NCI-H2196 treated with DMSO at 0.1 percent for 48 hours (cell line): ENCODE results near the gene CFAP100.

Source experiments
- DNase-seq: peaks from one replicate; lab custom pipeline; 2025; ENCODE audit not compliant: unreplicated experiment; lab: John Stamatoyannopoulos, UW

The CFAP100 gene

DNA sequence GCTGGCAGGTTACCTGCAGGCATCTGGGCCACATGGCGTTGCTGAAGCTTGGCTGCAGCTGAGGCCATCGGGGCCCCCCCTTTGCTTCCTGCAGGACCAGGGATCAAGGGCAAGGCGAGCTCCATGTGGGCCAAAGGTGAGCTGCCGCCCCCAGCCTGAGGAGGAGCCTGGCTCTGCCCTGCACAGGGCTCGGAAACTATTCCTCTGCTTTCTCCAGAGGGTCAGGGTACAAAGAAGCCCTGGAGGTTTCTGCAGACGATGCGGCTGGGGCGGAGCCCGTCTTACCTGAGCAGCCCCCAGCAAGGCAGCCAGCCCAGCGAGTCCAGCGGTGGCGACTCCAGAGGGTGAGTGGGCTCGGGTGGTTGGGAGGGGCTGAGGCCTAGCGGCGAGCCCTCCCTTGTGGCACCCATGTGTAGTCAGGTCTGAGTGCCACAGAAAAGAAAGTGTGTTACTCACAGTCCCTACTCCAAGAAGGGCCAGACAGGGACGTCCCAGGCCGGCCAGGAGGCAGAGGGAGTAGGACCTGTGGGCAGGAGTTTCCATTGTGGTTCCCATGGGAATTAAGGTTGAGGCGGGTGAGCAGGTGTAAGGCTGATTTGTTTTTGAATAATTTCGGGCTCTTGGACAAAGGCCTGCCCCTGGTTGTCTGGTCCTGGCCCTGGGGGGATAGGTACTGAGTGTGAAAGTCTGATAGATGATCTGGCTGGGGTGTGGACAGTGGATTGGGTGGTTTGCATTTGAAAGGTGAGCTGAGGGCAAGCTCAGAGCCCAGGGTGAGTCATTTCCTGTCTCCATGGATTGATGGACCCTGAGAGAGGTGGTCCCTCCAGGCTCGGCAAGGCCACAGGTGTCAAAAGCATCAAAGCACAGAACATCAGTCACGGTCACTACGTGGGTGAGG lies 25.4 kb downstream of the CFAP100 start:
- DNase-seq, result no peak

DNA sequence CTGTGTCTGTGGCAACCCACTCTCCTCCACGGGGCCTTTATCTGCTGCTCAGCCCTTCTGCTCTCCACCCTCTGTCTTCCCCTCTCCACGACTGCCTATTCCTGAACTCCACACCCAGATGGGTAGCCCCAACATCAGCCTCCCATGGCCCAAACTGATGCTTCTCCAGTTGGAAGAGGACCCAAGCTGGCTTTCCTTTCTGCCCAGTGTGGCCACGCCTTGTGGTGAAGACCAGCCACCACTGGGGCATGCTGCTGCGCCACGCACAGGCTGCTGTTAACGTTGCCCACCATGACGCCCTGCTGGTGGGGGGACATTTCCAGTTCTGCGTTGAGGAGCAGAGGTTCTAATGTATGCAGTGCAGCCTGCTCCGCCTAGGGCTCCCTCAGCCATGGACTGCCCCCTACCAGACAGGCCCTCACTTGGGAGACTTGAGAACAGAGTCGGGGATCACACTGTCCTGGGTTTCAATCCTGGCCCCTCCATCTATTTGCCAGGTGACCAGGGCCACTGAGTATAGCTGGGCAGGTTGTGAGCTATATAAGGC lies 26.9 kb downstream of the CFAP100 start:
- DNase-seq, result no peak

DNA sequence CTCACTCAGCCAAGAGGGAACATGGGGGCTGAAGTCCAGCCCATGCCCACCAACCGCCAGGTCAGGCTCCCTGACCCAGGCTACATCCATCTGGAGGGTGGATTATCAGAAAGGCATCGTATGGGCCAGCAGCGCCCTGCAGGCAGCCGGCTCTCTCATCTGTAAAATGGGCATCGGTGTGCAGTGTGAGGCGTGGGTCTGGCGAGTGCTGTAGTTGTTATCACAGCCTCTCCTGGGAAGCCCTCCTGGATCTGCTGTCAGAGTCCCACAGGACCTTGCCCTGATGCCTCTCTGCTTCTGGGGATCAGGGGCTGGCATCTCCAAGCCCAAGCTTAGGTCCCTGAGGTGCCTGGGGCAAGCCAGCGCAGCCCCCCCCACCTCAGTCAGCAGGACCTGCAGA lies 27.4 kb downstream of the CFAP100 start:
- DNase-seq, result no peak

DNA sequence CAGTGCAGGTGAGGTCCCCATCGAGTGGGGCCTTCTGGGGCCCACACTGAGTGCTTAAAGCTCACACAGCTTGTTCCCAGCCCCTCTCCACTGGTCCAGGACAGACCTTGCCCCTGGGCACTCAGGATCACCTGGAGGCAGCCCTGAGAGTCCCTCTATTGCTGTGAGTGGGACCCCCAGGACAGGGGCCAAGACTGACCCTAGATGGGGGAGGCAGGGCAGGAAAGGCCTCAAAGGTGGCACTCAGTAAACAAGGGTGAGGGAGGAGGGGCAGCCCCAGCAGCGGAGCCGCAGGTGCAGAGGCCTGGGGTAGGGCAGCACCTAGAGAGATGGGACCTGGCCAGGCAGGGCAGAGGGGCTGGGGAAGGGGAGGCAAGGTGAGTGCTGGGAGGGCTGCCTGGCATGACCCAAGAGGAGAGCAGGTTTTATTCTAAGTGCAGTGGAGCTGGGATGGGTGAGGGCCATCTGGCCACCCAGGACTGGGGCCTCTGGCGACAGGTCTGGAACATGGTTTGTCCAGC lies 27.9 kb downstream of the CFAP100 start:
- no peak for DNase-seq

DNA sequence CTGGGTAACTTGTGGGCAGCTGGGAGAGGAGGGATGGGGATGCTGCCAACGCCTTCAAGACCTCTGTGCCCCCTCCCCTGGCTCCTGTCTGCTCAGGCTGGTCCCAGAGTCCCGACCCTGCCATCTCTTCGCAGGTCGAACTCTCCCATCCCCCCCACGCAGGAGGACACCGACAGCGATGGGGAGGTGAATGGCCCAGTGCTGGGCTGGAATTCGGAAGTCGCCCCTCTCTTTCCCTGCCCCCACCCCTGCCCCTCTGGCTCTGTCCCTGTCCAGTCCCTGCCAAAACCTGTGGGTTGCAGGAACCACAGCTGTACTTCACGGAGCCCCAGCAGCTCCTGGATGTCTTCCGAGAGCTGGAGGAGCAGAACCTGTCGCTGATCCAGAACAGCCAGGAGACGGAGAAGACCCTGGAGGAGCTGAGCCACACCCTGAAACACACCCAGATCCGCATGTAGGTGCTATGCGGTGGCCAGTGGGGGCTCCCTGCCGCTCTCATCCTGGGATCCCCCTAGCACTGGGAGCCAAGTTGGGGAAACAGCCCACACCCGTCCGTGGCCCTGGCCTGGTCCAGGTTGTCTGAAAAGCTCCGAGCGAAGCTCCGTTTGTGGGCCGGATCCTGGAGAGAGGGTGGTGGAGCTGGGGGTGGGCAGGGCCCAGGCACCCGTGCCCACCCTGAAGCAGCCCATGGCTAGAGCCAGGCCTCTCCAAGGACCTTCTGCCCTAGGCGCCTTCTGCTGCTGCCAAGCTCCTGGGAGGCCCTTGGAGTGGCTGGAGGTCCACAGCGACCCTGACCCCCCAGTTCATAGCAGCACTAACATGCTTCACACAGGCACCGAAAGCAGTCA lies 28.7 kb downstream of the CFAP100 start:
- DNase-seq, result peak; percentile 42

DNA sequence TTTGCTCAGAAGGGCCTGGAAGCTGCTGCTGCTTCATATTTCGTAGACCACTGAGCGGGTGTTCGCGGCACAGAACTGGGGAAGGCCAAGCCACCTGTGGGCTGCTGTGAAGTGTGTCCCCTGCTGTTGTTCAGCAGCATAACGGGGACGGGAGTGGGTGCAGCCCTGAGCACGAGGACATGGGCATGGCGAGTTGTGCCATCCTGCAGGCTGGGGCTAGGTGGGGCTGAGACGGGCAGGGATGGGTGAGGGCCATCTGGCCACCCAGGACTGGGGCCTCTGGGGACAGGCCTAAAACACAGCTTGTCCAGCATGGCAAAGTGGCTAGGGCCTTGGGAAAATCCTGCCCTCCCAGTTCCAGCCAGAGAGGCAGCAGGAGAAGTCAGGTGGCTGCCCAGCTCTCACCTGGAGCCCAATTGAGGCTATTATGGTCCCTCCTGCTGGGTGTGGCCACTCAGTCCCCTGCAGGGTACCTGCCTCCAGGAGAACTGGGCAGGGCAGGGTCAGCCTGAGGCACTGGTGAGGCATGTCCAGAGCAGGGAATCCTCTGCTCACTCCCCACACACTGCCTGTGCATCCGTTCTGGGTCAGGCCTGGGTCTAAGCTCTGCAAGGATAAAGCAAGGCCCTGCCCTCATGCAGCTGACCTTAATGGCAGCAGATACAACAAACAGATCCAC lies 29.5 kb downstream of the CFAP100 start:
- no peak for DNase-seq

DNA sequence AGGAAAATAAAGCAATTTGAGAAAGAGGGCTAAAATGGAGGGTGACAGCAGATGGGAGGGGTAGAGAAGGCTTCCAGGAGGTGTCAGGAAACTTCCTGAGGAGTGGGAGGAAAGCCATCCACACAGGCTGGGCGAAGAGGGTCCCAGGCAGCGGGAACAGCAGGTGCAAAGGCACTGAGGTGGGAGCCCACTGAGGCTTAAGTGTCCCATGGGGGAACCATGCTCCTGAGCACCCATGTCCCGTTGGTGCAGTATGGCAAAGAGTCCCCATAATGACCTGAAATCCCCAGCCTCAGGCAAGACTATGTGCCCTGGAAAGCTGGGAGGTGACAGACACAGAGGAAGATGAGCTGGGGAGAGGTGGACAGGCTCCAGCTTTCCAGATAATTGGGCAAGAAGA lies 30.0 kb downstream of the CFAP100 start:
- DNase-seq, result no peak

DNA sequence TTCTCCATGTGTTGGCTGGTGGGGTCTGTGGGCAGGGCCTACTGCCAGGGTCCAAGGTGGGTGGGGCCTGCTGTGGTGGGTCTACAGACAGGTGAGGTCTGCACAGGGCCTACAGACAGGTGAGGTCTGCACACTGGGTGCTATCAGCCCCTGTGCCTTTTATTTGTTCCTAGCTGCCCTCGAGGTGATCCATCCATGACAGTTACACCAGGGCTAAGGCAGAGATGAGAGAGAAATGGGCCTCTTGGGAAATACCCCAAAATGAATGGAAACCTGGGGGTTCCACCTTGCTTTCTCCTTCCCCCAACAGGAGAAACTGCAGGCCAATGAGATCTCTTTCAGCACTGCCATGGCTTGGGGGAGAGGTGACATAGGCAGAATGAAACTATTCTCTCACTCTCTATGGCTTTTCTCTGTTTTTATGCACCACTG lies 36.4 kb downstream of the CFAP100 start:
- DNase-seq, result no peak

DNA sequence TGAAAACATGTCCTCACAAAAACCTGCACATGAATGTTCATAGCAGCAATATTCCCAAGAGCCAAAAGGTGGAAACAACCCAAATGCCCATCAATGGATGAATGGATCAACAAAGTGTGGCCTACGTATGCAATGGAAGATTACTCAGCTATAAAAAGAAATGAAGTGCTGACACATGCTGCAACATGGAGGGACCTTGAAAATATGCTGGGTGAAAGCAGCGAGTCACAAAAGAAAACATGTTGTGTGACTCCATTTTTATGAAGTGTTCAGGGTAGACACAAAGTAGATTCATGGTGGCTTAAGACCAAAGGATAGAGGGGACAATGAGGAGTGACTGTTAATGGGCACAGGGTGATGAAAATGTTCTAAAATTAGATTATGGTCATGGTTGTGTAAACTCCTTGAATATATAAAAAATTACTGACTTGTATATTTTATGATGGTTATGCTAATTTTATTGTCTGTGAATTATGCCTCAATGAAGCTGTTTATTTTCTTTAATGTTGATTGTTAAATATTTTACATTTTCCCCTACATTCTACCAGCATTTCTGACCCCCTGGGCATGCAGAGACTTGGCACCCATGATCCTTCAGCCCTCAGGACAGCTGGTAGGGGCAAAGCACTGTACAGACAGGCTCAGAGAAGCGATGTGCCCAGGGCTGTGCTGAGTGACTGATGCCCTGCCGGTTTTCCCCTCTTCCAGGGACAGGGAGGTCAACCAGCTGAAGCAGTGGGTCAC lies 37.8 kb downstream of the CFAP100 start:
- DNase-seq, result no peak

DNA sequence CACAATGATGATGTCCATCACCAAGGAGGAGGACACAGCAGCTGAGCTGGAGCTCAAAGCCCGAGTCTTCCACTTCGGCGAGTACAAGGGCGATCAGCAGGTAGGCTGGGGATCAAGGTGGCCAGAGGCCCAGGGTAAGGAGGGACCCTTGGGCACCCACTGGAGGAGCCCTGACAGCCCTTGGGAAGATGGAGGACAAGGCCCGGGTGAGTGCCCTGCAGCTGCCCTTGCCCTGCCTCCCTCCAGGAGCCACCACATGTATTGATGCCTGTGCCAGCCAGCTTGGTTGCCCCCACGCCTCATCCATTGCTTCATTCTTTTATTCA lies 38.4 kb downstream of the CFAP100 start:
- DNase-seq, result no peak

DNA sequence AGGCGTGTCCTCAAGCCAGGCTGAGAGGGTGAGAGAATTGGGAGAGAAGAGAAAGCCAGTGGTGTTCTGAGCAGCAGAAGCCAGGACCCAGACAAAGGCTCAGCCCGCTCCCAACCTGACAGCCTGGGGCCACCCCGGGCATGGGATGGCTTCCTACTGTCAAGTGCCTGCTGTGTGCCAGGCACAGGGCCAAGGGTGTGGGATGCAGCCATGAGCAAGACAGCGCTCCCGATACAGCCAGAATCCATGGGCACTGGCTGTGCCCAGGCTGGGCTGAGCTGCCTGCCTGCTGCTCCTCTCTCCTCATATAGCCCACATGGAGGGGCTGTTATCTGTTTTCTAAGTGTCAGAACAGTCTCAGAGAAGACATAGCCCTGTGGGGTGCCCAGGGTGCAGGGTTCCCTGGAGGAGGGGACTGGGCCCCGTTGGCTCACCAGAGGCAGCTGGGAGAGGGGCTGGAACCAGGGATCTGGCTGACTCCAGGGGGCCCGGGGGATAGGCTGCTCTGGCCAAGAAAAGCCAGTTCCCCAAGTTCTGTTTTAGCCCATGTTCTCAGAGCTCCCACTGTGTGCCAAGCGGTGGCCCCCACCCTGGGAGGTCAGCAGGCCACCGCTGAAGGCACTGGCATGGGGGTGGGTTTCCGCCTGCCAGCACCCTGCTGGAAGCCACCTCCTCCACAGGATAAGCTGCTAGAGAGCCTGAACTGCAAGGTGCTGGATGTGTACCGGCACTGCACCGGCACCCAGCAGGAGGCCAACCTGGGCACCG lies 39.0 kb downstream of the CFAP100 start:
- no peak for DNase-seq

DNA sequence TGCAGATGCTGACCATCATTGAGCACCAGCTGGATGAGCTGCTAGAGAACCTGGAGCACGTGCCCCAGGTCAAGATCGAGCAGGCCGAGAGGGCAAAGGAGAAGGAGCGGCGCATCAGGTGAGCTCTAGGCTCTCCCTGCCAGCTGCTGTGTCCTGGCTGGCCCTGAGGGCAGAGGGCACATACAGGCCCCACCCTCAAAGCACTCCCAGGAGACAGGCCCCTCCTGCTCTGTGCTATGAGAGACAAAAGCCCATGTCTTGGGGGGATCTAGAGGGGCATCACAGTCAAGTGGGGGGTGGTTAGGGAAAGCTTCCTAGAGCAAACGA lies 39.5 kb downstream of the CFAP100 start:
- DNase-seq, result no peak

DNA sequence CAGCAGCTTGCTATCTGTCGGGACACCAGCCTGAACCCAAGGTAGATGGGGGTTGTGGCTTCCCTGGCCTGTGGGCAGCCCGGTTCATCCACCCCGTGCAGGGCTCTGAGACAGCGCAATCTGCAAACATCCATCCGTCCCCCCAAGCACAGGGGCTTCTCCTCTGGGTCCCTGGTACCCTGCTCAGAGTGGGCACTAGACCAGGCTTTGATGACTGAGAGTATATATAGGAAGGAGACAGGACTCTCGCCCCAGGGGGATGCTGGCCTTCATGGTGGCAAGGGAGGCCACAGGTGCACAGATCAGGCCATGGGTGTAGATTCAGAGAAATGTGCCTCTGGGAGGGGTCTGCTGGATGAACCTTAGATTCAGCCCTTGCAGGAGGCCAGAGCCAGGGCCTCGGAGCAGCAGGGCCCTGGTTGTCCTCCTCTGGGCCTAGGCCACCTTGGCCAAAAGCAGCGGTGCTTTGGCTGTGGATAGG lies 40.3 kb downstream of the CFAP100 start:
- DNase-seq, result no peak

DNA sequence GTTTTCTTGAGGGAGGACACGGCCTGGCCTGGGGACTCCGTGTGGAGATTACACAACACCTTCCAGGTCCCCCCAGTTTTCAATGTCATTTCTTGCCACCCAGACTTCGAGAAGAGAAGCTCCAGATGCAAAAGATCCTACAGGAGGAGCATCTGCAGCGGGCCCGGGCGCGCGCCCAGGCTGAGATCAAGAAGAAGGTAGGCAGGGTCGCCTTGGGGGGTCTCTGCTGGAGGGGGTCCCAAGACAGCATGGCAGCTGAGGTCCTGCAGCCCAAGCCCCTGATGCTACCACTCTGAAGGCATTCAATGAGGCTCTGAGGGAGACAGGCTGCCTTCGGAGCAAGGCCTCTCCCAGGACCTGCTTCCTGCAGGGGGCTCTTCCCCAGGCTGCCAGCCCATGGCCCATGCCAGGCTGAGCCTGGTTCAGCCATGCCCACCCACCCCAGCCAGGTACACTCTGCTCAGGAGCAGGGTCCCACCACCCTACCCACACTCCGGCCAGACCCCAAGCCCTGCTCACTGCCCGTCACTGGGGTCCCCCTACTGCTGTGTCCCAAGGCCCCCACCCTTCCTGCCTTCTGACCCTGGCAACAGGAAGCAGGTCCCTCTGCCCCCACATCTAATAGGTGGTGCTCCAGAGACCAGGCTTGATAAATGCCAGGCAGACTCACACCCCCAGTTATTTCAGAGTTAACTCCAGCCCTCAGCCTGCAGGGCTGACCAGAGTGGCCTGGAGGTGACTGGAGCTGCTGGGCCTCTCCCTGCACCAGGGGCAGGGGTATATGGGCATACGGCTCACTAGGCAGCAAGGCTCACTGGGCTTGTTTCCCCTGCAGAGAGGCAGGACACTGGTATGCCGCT lies 41.0 kb downstream of the CFAP100 start:
- DNase-seq, result no peak

DNA sequence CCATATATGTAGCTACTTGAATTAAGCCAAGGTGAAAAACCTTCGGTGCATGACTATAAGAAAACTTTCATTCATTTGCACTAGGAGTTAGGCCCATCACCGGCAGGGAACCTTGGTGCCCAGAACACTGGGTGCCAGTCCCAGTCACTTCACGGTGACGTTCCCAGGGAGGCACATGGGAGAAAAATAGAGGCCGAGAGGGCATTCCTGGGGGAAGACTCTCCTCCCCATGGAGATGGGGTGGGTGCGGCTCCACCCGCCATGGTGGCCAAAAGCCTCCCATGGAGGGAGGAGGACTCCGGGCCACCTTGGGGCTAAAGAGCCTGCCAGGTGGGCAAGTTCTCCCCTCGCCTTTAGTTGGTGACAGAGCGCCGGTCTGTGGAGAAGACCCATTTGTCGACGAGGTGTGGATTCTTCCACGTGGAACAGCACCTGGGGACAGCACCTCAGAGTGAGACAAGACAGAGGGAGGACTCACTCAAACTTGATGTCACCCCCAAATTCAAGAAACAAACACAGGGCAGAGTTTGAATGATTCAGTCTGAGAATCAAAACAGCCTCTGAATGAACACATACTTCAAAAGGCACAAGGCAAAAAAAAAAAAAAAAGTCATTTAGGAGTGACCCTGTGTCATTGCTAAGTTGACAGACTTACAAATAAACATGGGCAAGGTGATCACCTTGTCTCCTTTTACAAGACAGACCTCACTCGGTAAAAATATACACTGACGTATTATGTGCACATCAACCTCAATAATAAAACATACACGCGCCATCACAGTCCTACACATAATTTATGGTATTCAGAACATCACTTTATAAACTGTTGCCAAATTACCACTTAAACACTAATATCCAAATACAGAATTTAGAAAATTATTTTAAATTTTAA lies 42.4 kb downstream of the CFAP100 start:
- no peak for DNase-seq

DNA sequence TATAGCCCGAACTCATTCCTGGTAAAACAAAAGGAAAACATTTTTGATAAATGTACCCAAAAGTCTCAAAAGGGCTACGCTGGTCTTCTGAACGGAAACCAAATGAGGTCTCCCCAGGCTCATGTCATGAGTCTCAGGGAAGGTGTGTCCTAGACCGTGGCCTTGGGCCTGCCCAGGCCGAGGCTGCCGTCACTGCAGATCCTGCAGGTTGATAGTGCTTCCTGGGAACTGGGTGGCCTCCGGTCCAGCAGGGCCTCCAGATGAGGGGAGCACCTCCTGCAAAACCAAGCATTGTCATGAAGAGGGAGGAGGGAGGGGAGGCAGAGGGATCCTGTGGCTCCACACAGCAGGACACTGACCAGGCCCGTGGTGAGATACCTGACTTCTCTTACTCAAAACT lies 43.5 kb downstream of the CFAP100 start:
- DNase-seq, result no peak

DNA sequence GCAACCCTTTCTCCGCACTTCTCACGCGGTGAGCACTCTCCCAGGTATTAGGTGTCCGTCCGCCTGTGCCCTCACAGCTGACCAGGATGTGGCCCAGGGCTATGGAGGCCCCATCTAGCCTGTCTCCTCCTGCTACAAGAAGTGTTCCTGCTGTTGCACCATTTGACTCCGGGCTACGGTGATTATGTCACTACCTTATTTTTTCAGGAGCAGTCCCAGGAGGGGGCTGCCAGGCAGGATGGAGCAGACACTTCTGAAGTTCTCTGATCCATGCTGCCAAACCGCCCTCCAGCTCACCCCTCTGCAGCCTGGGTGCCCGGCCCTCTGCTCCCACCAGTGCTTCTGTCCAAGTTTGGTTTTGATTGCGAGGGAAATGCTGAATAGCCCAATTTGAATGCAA lies 44.0 kb downstream of the CFAP100 start:
- no peak for DNase-seq
